OCI-LY7 (cell line): Measurements from ENCODE around the gene DNHD1.

ENCODE experiments used
- CTCF ChIP-seq: fragments of 200-600 bp; sonication (generic); conservative IDR thresholded peaks from 2 replicates; pipeline ENCODE4 v1.5.1; 2014; ENCODE audit warnings: mild to moderate bottlenecking, antibody characterized with exemption, low read length, moderate library complexity, mixed read lengths
- EZH2phosphoT487 ChIP-seq: fragments of 200-600 bp; sonication (generic); IDR thresholded peaks from 2 replicates; pipeline ENCODE4 v1.6.1; 2018; ENCODE audit warnings: low read depth, borderline replicate concordance, mild to moderate bottlenecking, mixed run types, antibody characterized with exemption, low read length, moderate library complexity, mixed read lengths

GRCh38 chr11:6545917-6546605, 49.0 kb downstream of the DNHD1 start:
- TF ChIP-seq CTCF (no peak), EZH2phosphoT487 (no peak)
